ENCODE data around the gene IPO4. TPM values are rescaled to one million over a fixed set of nuclear protein-coding genes. Genes with fewer than 3 reads are reported as not detected.

Gene IPO4
- total and polyA plus RNA-seq, 2 of the 13 experiments (the other 11 are each of a cell fraction or from before 2014, with no cell fraction given): 39.0 to 179 TPM

GRCh38 chr14:24195186-24196070, 6.8 kb upstream of the IPO4 start, which contains the start of gene TM9SF1 (continued):
- TF ChIP-seq KDM4B (CRISPR knock-in tag; IDR thresholded peaks at IDR 0.05) (peak; percentile 94), TEAD2 (CRISPR knock-in tag; IDR thresholded peaks at IDR 0.05) (peak; percentile 96), ZBTB7B (CRISPR knock-in tag; IDR thresholded peaks at IDR 0.05) (peak; percentile 99), EZH2 (conservative IDR thresholded peaks at IDR 0.05; ENCODE audit: low read depth, low read length) (no peak), KDM5B (CRISPR knock-in tag; IDR thresholded peaks at IDR 0.05; ENCODE audit: borderline replicate concordance) (peak; percentile 98), ZNF782 (CRISPR knock-in tag; IDR thresholded peaks at IDR 0.05; ENCODE audit: borderline replicate concordance) (peak; percentile 99), HHEX (CRISPR knock-in tag; IDR thresholded peaks at IDR 0.05) (no peak), MBD4 (IDR thresholded peaks at IDR 0.05; ENCODE audit: borderline replicate concordance, low read length) (no peak), PHF5A (CRISPR knock-in tag; IDR thresholded peaks at IDR 0.05; ENCODE audit: low read depth, unreplicated experiment) (peak; percentile 94), ZNF709 (CRISPR knock-in tag; IDR thresholded peaks at IDR 0.05) (peak; percentile 99), ZBTB33 (CRISPR knock-in tag; IDR thresholded peaks at IDR 0.05) (no peak; the same call in 1 of the 2 replicates), ZNF619 (CRISPR knock-in tag; IDR thresholded peaks at IDR 0.05) (peak; percentile 100), ZNF563 (CRISPR knock-in tag; IDR thresholded peaks at IDR 0.05) (peak; percentile 100), TMF1 (CRISPR knock-in tag; IDR thresholded peaks at IDR 0.05; ENCODE audit: low read depth) (peak; percentile 99), ZC3H4 (CRISPR knock-in tag; IDR thresholded peaks at IDR 0.05; ENCODE audit: borderline replicate concordance) (no peak; the same call in 1 of the 2 replicates), SOX6 (IDR thresholded peaks at IDR 0.05) (no peak), SOX6 (CRISPR knock-in tag; IDR thresholded peaks at IDR 0.05) (peak; percentile 80), PATZ1 (CRISPR knock-in tag; IDR thresholded peaks at IDR 0.05) (peak; percentile 95), HIVEP1 (CRISPR knock-in tag; IDR thresholded peaks at IDR 0.05) (peak; percentile 99), ZMYM2 (CRISPR knock-in tag; IDR thresholded peaks at IDR 0.05) (peak; percentile 93), AHR (CRISPR knock-in tag; IDR thresholded peaks at IDR 0.05) (no peak; the same call in none of the 2 replicates), ZNF629 (CRISPR knock-in tag; conservative IDR thresholded peaks at IDR 0.05) (peak; percentile 45)
- TF ChIP-seq, protein P1, sequence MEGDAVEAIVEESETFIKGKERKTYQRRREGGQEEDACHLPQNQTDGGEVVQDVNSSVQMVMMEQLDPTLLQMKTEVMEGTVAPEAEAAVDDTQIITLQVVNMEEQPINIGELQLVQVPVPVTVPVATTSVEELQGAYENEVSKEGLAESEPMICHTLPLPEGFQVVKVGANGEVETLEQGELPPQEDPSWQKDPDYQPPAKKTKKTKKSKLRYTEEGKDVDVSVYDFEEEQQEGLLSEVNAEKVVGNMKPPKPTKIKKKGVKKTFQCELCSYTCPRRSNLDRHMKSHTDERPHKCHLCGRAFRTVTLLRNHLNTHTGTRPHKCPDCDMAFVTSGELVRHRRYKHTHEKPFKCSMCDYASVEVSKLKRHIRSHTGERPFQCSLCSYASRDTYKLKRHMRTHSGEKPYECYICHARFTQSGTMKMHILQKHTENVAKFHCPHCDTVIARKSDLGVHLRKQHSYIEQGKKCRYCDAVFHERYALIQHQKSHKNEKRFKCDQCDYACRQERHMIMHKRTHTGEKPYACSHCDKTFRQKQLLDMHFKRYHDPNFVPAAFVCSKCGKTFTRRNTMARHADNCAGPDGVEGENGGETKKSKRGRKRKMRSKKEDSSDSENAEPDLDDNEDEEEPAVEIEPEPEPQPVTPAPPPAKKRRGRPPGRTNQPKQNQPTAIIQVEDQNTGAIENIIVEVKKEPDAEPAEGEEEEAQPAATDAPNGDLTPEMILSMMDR (CRISPR knock-in tag; IDR thresholded peaks at IDR 0.05): peak; percentile 54
- TF ChIP-seq, protein P2, sequence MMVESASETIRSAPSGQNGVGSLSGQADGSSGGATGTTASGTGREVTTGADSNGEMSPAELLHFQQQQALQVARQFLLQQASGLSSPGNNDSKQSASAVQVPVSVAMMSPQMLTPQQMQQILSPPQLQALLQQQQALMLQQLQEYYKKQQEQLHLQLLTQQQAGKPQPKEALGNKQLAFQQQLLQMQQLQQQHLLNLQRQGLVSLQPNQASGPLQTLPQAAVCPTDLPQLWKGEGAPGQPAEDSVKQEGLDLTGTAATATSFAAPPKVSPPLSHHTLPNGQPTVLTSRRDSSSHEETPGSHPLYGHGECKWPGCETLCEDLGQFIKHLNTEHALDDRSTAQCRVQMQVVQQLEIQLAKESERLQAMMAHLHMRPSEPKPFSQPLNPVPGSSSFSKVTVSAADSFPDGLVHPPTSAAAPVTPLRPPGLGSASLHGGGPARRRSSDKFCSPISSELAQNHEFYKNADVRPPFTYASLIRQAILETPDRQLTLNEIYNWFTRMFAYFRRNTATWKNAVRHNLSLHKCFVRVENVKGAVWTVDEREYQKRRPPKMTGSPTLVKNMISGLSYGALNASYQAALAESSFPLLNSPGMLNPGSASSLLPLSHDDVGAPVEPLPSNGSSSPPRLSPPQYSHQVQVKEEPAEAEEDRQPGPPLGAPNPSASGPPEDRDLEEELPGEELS (CRISPR knock-in tag; IDR thresholded peaks at IDR 0.05): peak; percentile 61

Data from HepG2 (cell line).